ENCODE measurements around the gene TELO2. TPM values are rescaled to one million over a fixed set of nuclear protein-coding genes. Genes with fewer than 3 reads are reported as not detected.

TELO2 gene
- total RNA-seq, 1 experiment from 2014 or later: 20.9 TPM

GRCh38 chr16:1518626-1519135 is 25.5 kb downstream of the TELO2 start:
- DNase-seq (ENCODE audit: low spot score): no peak

- no peak for DNase-seq (ENCODE audit: low spot score)
Observed at GRCh38 chr16:1519831-1520230, 26.7 kb downstream of the TELO2 start.

GRCh38 chr16:1520461-1520860 is 27.3 kb downstream of the TELO2 start:
- no peak for DNase-seq (ENCODE audit: low spot score)

- no peak for DNase-seq (ENCODE audit: low spot score)
Observed at GRCh38 chr16:1523581-1524245, 30.6 kb downstream of the TELO2 start.

GRCh38 chr16:1524366-1524765 is 31.2 kb downstream of the TELO2 start:
- DNase-seq (ENCODE audit: low spot score): no peak

- no peak for DNase-seq (ENCODE audit: low spot score)
Observed at GRCh38 chr16:1525871-1526607, 32.9 kb downstream of the TELO2 start.

GRCh38 chr16:1526608-1527555 is 33.7 kb downstream of the TELO2 start:
- no peak for DNase-seq (ENCODE audit: low spot score)

- no peak for DNase-seq (ENCODE audit: low spot score)
Observed at GRCh38 chr16:1527836-1528811, 35.0 kb downstream of the TELO2 start.

- DNase-seq (ENCODE audit: low spot score): no peak
Observed at GRCh38 chr16:1528921-1529537, 35.9 kb downstream of the TELO2 start.

- no peak for DNase-seq (ENCODE audit: low spot score)
Observed at GRCh38 chr16:1530349-1530882, 37.3 kb downstream of the TELO2 start.

GRCh38 chr16:1530883-1531637 is 37.9 kb downstream of the TELO2 start:
- DNase-seq (ENCODE audit: low spot score): no peak

GRCh38 chr16:1531638-1531910 is 38.4 kb downstream of the TELO2 start:
- DNase-seq (ENCODE audit: low spot score): no peak

GRCh38 chr16:1532081-1532760 is 39.1 kb downstream of the TELO2 start:
- DNase-seq (ENCODE audit: low spot score): no peak

GRCh38 chr16:1532771-1533170 is 39.6 kb downstream of the TELO2 start:
- no peak for DNase-seq (ENCODE audit: low spot score)

GRCh38 chr16:1533443-1533951 is 40.3 kb downstream of the TELO2 start, which contains the start of gene TMEM204:
Gene TMEM204, plus strand, starts transcription at chr16:1533666. Its CDS starts 610 bp downstream, at chr16:1534276.
- DNase-seq (ENCODE audit: low spot score): no peak

GRCh38 chr16:1534021-1535020 is 41.2 kb downstream of the TELO2 start:
- no peak for DNase-seq (ENCODE audit: low spot score)
